Middle frontal gyrus (tissue), 1 donor: ENCODE results near the gene LRFN4.

Experiments
- DNase-seq: peaks from one replicate; pipeline ENCODE4 v3.0.0-alpha.2; 2015; ENCODE audit warnings: low spot score; ENCODE audit errors: extremely low spot score

Gene LRFN4

GRCh38 chr11:66858186-66858938 lies 1.5 kb downstream of the LRFN4 start:
- no peak for DNase-seq

DNA sequence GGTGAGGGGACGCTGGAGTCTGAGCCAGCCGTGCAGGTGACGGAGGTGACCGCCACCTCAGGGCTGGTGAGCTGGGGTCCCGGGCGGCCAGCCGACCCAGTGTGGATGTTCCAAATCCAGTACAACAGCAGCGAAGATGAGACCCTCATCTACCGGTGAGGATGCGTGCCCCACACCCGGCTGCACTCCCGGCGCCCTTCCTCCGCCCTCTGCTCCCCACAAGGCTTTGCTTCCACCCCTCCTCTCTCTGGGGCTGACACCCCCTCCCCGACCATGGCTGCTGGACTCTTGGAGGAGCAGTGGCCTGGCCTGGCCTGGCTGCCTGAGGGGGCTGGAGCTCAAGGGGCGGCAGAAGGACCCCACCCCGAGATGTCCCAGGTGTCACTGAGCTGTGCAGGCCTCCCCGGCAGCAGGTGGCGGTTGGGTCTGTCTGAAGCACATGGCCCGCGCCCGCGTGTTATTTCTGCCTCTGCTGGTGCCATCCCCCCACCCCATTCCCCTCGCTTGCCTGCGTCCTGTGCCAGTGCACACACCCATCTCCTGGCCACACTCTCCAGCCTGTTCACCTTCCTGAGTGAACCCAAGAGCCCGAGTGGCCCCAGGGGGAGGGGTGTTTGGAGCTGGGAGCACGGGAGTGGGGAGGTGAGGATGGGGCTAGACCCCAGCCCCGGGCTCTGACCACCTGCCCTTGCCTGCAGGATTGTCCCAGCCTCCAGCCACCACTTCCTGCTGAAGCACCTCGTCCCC lies 2.2 kb downstream of the LRFN4 start:
- DNase-seq = no peak

- DNase-seq = no peak
Measured at GRCh38 chr11:66859686-66860448, 3.0 kb downstream of the LRFN4 start.

DNA sequence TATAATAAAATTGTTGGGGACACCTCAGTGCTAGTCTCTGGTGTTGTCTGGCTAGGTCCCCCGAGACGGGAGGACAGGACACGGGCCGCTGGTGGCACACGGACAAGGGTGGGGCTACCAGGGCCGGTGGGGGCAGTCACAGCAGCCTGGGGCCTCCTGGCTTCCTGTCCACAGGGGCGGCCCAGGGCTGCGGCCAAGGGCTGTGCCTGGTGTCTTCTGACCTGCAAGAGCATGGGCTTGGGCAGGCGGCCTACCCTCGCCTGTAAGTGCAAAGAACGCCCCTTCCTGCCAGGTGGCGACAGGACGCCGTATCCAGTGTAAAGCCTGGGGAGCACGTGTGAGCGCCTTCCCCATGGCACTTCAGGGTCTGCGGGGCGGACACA lies 3.6 kb downstream of the LRFN4 start:
- no peak for DNase-seq

GRCh38 chr11:66861038-66861773 lies 4.3 kb downstream of the LRFN4 start:
- no peak for DNase-seq

- no peak for DNase-seq
Measured at GRCh38 chr11:66861774-66862558, 5.1 kb downstream of the LRFN4 start.

DNA sequence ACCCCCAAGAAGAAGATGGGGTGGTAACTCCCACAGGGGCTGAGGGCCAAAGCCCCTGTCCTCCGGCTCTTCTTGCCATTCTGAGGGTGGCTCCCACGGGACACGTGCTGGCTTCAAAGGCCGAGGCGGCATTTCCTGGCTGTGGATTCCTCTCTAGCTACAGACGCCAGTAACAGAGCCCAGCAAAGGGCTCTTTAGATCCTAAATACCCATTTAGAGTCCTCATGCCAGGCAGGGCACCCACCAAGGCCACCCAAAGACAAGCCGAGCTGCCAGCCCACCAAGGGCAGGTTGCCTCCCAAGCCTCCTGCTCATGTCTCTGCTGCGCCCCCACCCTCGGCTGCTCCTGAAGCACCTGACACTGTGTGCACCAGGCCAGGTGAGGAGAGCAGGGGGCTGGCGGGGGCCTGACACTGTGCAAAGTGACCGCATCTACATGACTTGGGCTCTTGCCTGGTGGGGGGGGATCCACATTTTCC lies 5.7 kb downstream of the LRFN4 start:
- no peak for DNase-seq

GRCh38 chr11:66863428-66864125 lies 6.7 kb downstream of the LRFN4 start:
- no peak for DNase-seq

DNA sequence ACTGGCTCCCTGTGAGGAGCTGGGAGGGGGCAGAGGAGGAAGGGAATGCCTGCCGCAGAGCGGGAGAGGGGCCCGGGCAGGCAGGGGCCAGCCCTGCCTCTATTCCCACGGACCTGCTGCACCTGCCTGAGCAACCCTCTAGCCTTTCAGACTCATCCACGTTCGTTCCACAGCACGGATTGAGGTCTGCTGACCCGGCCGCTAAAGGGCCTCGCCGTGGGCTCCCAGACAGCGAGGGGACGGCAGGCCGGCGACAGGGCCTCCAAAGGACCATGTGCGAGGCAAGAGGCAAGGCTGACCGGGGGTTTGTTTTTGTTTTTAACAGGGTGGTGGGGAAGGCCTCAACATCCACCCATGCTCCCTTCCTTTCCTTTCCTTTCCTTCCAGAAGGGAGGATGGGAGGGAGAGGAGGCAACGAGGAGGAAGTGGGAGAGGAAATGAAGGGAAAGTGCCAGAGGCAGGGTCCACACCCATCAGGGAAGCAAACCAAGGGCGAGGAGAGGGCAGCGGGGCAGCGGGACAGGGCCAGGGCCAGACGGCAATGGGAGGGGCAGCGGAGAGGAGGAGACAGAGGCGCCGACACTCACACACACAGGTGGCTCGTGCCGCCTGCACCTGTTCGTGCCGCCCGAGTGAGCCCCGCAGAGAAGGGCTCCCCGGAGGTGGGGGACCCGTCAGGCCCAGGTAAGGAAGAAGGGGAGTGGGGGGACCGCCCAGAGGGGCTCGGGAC lies 7.5 kb downstream of the LRFN4 start:
- DNase-seq = no peak

DNA sequence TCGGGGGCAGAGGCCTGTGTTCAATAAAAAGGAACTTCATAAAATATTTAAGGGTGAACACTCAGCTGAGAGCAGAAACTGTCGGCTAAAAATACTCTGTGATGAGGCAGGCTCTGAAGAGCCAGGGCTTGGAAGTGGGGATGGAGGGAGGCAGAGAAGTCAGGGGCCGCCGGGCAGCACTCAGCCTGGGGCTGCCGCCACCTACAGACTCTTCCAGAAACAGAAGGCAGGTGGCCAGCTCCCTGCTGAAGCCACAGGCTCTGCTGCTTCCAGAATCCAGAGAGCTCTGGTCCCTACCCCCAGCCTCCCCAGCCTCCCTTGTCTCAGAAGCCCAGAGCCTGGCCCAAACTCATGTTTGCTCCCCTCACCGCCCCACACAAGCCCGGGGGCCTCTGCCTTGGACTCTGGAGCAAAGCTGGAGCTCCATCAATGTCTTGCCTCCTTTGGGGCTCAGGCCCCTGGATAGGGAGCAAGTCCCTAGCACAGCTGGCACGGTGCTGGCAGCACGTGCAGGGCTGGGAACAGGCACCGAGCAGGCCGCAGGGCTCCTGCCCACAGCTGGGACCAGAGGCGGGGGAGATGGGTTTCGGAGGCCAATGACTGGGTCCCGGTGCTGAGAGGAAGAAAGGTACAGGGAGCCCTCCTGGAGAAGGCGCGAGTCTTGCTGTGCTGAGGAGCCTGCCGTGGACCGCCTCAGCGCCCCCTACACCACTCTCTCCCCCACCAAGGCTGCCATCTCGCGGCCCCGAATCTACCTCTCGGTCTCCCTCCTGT lies 8.2 kb downstream of the LRFN4 start:
- DNase-seq = no peak

DNA sequence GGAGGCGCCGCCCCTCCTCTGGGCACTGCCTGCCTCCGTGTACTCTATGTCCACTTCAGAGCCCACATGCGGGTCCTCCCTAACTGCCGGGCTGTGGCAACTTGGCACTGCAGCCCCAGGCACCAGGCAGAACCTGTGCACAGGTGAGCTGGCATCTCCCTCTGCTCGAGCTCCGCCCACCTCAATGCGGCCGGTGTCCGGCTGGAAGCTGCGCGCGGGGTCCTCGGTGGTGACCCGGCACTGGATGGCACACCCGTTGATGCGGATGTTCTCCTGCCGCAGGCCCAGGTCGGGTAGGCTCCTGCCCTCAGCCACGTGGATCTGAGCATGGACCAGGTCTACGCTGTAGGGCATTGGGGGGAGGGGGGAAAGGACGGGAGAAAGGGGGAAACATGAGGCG lies 9.1 kb downstream of the LRFN4 start:
- no peak for DNase-seq

GRCh38 chr11:66866511-66866986 lies 9.7 kb downstream of the LRFN4 start:
- no peak for DNase-seq

DNA sequence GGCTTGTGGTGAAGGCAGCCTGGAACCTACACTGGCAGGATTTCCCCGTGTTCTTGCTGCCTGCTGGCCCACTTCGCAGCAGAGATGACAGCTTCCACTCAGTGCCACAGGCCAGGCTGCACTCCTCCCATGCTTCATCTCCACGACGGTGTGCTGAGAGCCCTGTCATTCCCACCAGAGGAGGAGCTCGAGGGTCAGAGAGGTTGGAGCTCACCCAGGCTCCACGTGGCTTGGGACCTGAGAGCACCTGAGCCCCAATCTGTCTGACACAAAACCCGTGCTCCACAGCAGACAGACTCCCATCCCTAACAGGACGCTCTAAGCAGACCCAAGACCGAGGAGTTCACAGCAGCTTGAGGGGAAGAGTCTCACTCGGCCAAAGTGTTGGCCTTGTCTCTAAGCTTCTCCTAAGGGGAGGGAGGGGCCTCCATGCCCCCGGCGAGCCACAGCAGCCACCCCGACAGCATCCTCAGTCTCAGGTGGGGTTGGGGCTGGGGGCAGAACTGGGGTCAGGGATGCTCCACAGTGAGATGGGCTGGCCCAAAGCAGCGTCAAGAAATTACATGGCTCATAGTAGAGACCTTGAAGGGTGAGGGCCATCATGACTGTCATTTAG lies 10.7 kb downstream of the LRFN4 start:
- no peak for DNase-seq

DNA sequence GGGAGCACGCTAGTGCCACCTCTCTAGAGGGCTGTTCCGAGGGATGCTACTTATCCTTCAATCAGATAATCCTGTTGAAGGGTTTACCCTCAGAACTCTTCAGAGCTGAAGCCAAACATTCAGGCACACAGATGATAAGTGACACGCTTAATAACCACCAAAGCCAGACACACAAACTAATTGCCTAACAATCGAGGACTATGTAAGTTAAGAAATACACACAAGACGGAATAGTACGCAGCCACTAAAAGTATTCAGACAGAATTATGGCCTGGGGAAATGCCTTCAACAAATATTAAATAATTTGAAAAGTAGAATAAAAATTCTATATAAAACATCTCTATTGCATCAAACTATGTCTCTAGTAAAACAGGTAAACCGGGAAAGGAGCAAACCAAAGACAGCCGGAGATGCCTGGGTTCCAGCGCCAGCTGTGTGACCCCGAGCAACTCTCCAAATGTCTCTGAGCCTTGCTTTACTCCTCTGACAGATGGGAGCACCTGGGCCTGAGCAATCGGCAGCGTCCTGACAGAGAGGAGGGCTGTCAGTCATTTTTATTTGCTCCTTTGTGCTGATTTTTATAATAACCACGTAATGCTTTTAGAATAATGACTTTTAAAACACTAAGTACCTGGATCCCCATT lies 11.3 kb downstream of the LRFN4 start:
- no peak for DNase-seq

GRCh38 chr11:66868726-66869566 lies 12.1 kb downstream of the LRFN4 start:
- no peak for DNase-seq

GRCh38 chr11:66869567-66869870 lies 12.7 kb downstream of the LRFN4 start:
- DNase-seq = no peak

DNA sequence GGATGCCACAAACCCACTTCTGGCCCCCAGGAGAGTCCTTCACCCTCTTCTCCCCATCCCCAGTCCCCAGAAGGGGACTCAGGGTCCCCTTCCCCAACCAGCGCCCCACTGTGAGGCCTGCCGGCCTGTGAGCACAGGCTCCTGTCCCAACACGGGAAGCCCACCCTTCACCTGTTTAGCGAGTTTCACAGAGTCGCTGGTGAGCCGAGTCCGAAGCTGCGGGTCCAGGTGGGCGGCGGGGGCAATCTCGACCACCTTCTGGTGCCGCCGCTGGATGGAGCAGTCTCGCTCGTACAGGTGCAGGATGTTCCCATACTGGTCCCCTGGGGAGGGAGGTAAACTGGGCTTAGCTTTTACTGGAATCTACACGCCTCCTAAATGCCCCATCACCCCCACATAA lies 13.3 kb downstream of the LRFN4 start:
- no peak for DNase-seq
